NCI-H2227 treated with DMSO at 0.1 percent for 48 hours (cell line): ENCODE data around the gene PTGER1.
"Not testable (repeated sequence)": the region's sequence is repeated elsewhere in the genome, so short reads cannot be mapped to it uniquely, and the experiment has no call there.

Experiments
- DNase-seq: peaks from one replicate; lab custom pipeline; 2025; lab: John Stamatoyannopoulos, UW

PTGER1 gene

GRCh38 chr19:14475251-14476073 is at the start of gene PTGER1:
TSS of gene PTGER1 (minus strand) at chr19:14475354. CDS start at chr19:14474320, 1,034 bp downstream.
- DNase-seq, result no peak

GRCh38 chr19:14520543-14520942 is 45.4 kb upstream of the PTGER1 start:
- DNase-seq, result no peak

GRCh38 chr19:14519860-14520407 is 44.8 kb upstream of the PTGER1 start:
- no peak for DNase-seq

- DNase-seq, result no peak
These were observed 44.2 kb upstream of the PTGER1 start for GRCh38 chr19:14519245-14519859.

GRCh38 chr19:14517840-14518505 is 42.8 kb upstream of the PTGER1 start, which contains the start of gene DNAJB1:
TSS of gene DNAJB1 (minus strand) at chr19:14518397. CDS start at chr19:14518349, 48 bp downstream.
- peak; percentile 43 for DNase-seq

GRCh38 chr19:14517446-14517839 is 42.3 kb upstream of the PTGER1 start:
- DNase-seq, result no peak

GRCh38 chr19:14516746-14517438 is 41.7 kb upstream of the PTGER1 start:
- DNase-seq, result no peak

- DNase-seq, result no peak
These were observed 40.9 kb upstream of the PTGER1 start for GRCh38 chr19:14516048-14516534.

GRCh38 chr19:14515501-14516047 is 40.4 kb upstream of the PTGER1 start:
- no peak for DNase-seq

- no peak for DNase-seq
These were observed 39.2 kb upstream of the PTGER1 start for GRCh38 chr19:14514215-14514863.

GRCh38 chr19:14512406-14512961 is 37.3 kb upstream of the PTGER1 start:
- DNase-seq, result no peak

GRCh38 chr19:14511229-14511593 is 36.1 kb upstream of the PTGER1 start:
- DNase-seq, result no peak

- no peak for DNase-seq
These were observed 35.4 kb upstream of the PTGER1 start for GRCh38 chr19:14510311-14511228.

GRCh38 chr19:14507704-14508542 is 32.8 kb upstream of the PTGER1 start:
- DNase-seq, result no peak

- no peak for DNase-seq
These were observed 30.5 kb upstream of the PTGER1 start for GRCh38 chr19:14505488-14506239.

GRCh38 chr19:14504575-14504974 is 29.4 kb upstream of the PTGER1 start:
- not testable (repeated sequence) for DNase-seq

GRCh38 chr19:14503285-14503684 is 28.1 kb upstream of the PTGER1 start:
- no peak for DNase-seq
